SU-DHL-6 (cell line): ENCODE measurements around the gene CYP8B1.

Experiments
- H2AFZ ChIP-seq: fragments of 200-600 bp; sonication (generic); 2 replicates; pipeline ENCODE4 v1.6.1; 2014; ENCODE audit warnings: low read depth, mild to moderate bottlenecking, moderate library complexity, mixed read lengths, antibody characterized with exemption, low read length; ENCODE audit not compliant: severe bottlenecking
- H3F3A ChIP-seq: fragments of 200-600 bp; shearing (Covaris generic); 2 replicates; pipeline ENCODE4 v1.6.0; 2016; ENCODE audit warnings: antibody characterized with exemption, mild to moderate bottlenecking; ENCODE audit not compliant: insufficient read depth
- H3K27ac ChIP-seq: fragments of 200-600 bp; sonication (generic); 2 replicates; pipeline ENCODE4 v1.5.1; 2016; ENCODE audit warnings: low read depth, mild to moderate bottlenecking, low read length, moderate library complexity, mixed read lengths
- H3K27me3 ChIP-seq: fragments of 200-600 bp; sonication (generic), shearing (Covaris generic); 2 replicates; pipeline ENCODE4 v1.6.0; 2014; ENCODE audit warnings: mild to moderate bottlenecking, low read length
- H3K36me3 ChIP-seq: fragments of 200-600 bp; sonication (generic); 2 replicates; pipeline ENCODE4 v1.6.1; 2014; ENCODE audit warnings: mild to moderate bottlenecking, low read length, mixed read lengths
- H3K4me2 ChIP-seq: fragments of 300-600, 200-600 bp; shearing (Covaris generic), sonication (generic); 2 replicates; pipeline ENCODE4 v1.6.0; 2014; ENCODE audit warnings: low read length, low read depth, mild to moderate bottlenecking; ENCODE audit not compliant: poor library complexity, severe bottlenecking
- H3K4me3 ChIP-seq: fragments of 200-600 bp; sonication (generic); 2 replicates; pipeline ENCODE4 v1.5.1; 2014; ENCODE audit warnings: antibody characterized with exemption, low read length, mild to moderate bottlenecking, mixed read lengths; ENCODE audit not compliant: insufficient read depth, poor library complexity, severe bottlenecking
- H3K79me2 ChIP-seq: fragments of 200-600 bp; sonication (generic); 2 replicates; pipeline ENCODE4 v1.6.1; 2014; ENCODE audit warnings: mild to moderate bottlenecking, low read length, moderate library complexity; ENCODE audit not compliant: insufficient read depth
- H3K9ac ChIP-seq: fragments of 200-600 bp; sonication (generic); 2 replicates; pipeline ENCODE4 v1.7.0; 2014; ENCODE audit warnings: mild to moderate bottlenecking, low read length
- H3K9me2 ChIP-seq: fragments of 200-600 bp; sonication (generic); replicated peaks from 2 replicates; pipeline ENCODE4 v1.6.1; 2014; ENCODE audit warnings: low read length; ENCODE audit not compliant: insufficient read depth
- H3K9me3 ChIP-seq: fragments of 200-600 bp; sonication (generic); 2 replicates; pipeline ENCODE4 v1.6.1; 2014; ENCODE audit warnings: low read length, mixed read lengths; ENCODE audit not compliant: insufficient read depth
- H4K20me1 ChIP-seq: fragments of 200-600 bp; sonication (generic); 2 replicates; pipeline ENCODE4 v1.6.1; 2014; ENCODE audit warnings: low read depth, mild to moderate bottlenecking, antibody characterized with exemption, low read length, moderate library complexity, mixed read lengths
- CTCF ChIP-seq: fragments of 200-600 bp; sonication (generic); IDR thresholded peaks from one replicate; pipeline ENCODE4 v1.5.1; 2017; ENCODE audit warnings: antibody characterized with exemption, mild to moderate bottlenecking, low read length, moderate library complexity; ENCODE audit not compliant: insufficient read depth, poor library complexity, severe bottlenecking
- EZH2phosphoT487 ChIP-seq: fragments of 200-600 bp; sonication (generic), shearing (Covaris generic); conservative IDR thresholded peaks from 2 replicates; pipeline ENCODE4 v1.6.1; 2018; ENCODE audit warnings: mild to moderate bottlenecking, antibody characterized with exemption, low read length, moderate library complexity, mixed read lengths

The CYP8B1 gene

GRCh38 chr3:42877881-42878280, 2.2 kb upstream of the CYP8B1 start:
- Histone ChIP-seq H3K9me3 (no peaks in the 10 kb centered on the region), H3K36me3 (no peaks in the 10 kb centered on the region), H3K9me2 (no peaks in the 10 kb centered on the region), H3K4me3 (no peak overlapping the region), H2AFZ (no peak overlapping the region), H4K20me1 (no peaks in the 10 kb centered on the region), H3F3A (no peaks in the 10 kb centered on the region; the same call in 1 of the 2 replicates), H3K79me2 (no peaks in the 10 kb centered on the region), H3K9ac (no peak overlapping the region), H3K4me2 (no peak overlapping the region), H3K27me3 (no peaks in the 10 kb centered on the region), H3K27ac (no peak overlapping the region)
- TF ChIP-seq EZH2phosphoT487 (no peak), CTCF (no peak)

GRCh38 chr3:42876940-42877720, 1.5 kb upstream of the CYP8B1 start:
- Histone ChIP-seq H2AFZ (no peak overlapping the region), H3K27ac (no peak overlapping the region), H3K27me3 (no peaks in the 10 kb centered on the region), H3K9me2 (no peaks in the 10 kb centered on the region), H3K4me3 (no peak overlapping the region), H3K9me3 (no peaks in the 10 kb centered on the region), H3K36me3 (no peaks in the 10 kb centered on the region), H4K20me1 (no peaks in the 10 kb centered on the region), H3K4me2 (no peak overlapping the region), H3K79me2 (no peaks in the 10 kb centered on the region), H3K9ac (no peak overlapping the region), H3F3A (no peaks in the 10 kb centered on the region; the same call in 1 of the 2 replicates)
- TF ChIP-seq CTCF: no peak
- no peak for TF ChIP-seq EZH2phosphoT487

DNA sequence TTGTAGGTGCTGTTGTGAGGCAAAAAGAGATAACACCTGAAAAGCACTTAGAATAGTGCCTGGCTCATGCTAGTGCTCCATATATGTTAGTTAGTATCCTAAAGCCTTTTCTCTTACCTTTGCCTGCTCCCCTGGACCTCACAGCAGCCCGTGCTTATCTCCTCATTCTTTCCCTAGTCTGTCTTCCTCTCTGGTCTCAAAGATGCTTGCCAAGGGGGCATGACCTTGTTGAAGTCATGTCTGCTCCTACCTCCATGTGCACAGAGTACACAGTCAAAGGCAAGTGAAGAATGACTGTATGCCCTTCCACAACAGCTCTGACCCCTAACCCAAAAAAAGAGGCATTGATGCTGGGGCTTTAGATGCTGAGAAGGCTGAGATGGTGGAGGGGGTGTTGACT, 722 bp upstream of the CYP8B1 start:
- TF ChIP-seq CTCF (no peak), EZH2phosphoT487 (no peak)

More for the DNA sequence above, 722 bp upstream of the CYP8B1 start:
- Histone ChIP-seq H3K4me2 (no peak overlapping the region), H3K79me2 (no peaks in the 10 kb centered on the region), H3K36me3 (no peaks in the 10 kb centered on the region), H3F3A (no peaks in the 10 kb centered on the region; the same call in 1 of the 2 replicates), H3K27me3 (no peaks in the 10 kb centered on the region), H3K27ac (no peak overlapping the region), H3K9me3 (no peaks in the 10 kb centered on the region), H3K9ac (no peak overlapping the region), H2AFZ (no peak overlapping the region), H3K4me3 (no peak overlapping the region), H3K9me2 (no peaks in the 10 kb centered on the region), H4K20me1 (no peaks in the 10 kb centered on the region)
